Liver (tissue), 3 donors: ENCODE data around the gene DSE.

Source experiments
- ATF3 ChIP-seq: IDR thresholded peaks from 2 replicates; pipeline ENCODE4 v1.6.1; 2016; ENCODE audit warnings: antibody characterized with exemption
- GABPA ChIP-seq, 2 donors: IDR thresholded peaks in 1 of 2; conservative IDR thresholded peaks in 1 of 2; 2 replicates each; pipeline ENCODE4 v1.6.1; 2016; ENCODE audit warnings: antibody characterized with exemption in 2 of 2, mild to moderate bottlenecking in 1 of 2, moderate library complexity in 1 of 2
- HNF4G ChIP-seq: IDR thresholded peaks from 2 replicates; pipeline ENCODE4 v1.6.1; 2016; ENCODE audit warnings: antibody characterized with exemption
- JUND ChIP-seq, 2 donors: IDR thresholded peaks; 2 replicates each; pipeline ENCODE4 v1.6.1; 2016; ENCODE audit warnings: antibody characterized with exemption in 2 of 2
- MAX ChIP-seq: IDR thresholded peaks from 2 replicates; pipeline ENCODE4 v1.6.1; 2016; ENCODE audit warnings: antibody characterized with exemption
- RAD21 ChIP-seq, 2 donors: IDR thresholded peaks; 2 replicates each; pipeline ENCODE4 v1.6.1; 2016; ENCODE audit warnings: antibody characterized with exemption in 2 of 2, mild to moderate bottlenecking in 2 of 2
- REST ChIP-seq: IDR thresholded peaks from 2 replicates; pipeline ENCODE4 v1.6.1; 2016; ENCODE audit warnings: antibody characterized with exemption, mild to moderate bottlenecking
- TAF1 ChIP-seq: conservative IDR thresholded peaks from 2 replicates; pipeline ENCODE4 v1.6.1; 2016; ENCODE audit warnings: antibody characterized with exemption, mild to moderate bottlenecking
- YY1 ChIP-seq: IDR thresholded peaks from 2 replicates; pipeline ENCODE4 v1.6.1; 2016; ENCODE audit warnings: antibody characterized with exemption, mild to moderate bottlenecking
- TF ChIP-seq, protein P1 (sequence below): fragments of 150-350 bp; IDR thresholded peaks from 2 replicates; pipeline ENCODE4 v1.5.1; 2017; ENCODE audit warnings: improper control_type of control experiment, low read depth, low read length; ENCODE audit not compliant: missing input control
- donor health status: healthy.
- donor health status: healthy.

DNA sequence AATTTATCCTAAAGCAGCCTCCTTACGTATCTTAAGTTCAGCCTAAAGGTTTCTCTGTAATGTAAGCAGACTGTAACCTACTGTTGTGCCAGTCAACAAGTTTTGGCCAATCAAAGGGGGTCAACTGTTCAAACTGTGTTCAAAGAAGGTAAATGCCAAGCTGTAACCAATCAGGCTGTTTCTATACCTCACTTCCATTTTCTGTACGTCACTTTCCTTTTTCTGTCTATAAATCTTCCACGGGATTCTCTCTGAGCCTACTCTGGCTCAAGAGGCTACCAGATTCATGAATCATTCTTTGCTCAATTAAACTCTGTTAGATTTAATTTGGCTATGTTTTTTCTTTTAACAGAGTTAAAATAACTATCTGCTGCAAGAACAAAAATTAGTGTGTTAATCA lies 85.4 kb downstream of the DSE start:
- no peak for TF ChIP-seq TAF1
- TF ChIP-seq, protein P1, sequence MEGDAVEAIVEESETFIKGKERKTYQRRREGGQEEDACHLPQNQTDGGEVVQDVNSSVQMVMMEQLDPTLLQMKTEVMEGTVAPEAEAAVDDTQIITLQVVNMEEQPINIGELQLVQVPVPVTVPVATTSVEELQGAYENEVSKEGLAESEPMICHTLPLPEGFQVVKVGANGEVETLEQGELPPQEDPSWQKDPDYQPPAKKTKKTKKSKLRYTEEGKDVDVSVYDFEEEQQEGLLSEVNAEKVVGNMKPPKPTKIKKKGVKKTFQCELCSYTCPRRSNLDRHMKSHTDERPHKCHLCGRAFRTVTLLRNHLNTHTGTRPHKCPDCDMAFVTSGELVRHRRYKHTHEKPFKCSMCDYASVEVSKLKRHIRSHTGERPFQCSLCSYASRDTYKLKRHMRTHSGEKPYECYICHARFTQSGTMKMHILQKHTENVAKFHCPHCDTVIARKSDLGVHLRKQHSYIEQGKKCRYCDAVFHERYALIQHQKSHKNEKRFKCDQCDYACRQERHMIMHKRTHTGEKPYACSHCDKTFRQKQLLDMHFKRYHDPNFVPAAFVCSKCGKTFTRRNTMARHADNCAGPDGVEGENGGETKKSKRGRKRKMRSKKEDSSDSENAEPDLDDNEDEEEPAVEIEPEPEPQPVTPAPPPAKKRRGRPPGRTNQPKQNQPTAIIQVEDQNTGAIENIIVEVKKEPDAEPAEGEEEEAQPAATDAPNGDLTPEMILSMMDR: no peak
- no peak for TF ChIP-seq HNF4G
- no peak for TF ChIP-seq RAD21 (IDR thresholded peaks at IDR 0.05)
- TF ChIP-seq YY1: no peak
- no peak for TF ChIP-seq GABPA (IDR thresholded peaks at IDR 0.05 in 1 of 2, conservative IDR thresholded peaks at IDR 0.05 in 1 of 2)
- no peak for TF ChIP-seq JUND (IDR thresholded peaks at IDR 0.05)
- TF ChIP-seq REST: no peak
- TF ChIP-seq ATF3: no peak
- no peak for TF ChIP-seq MAX
